ENCODE data around the gene PPP6R2.

The PPP6R2 gene

GRCh38 chr22:50473855-50474671, 130.9 kb downstream of the PPP6R2 start:
- ATAC-seq (ENCODE audit: low read depth) (peak; percentile 22; the same call in 1 of the 3 replicates), DNase-seq (ENCODE audit: low spot score) (no peak)
- Histone ChIP-seq H3K4me3 (ENCODE audit: severe bottlenecking) (peak overlapping the region; percentile 89), H3K27ac (ENCODE audit: poor library complexity, severe bottlenecking) (peak overlapping the region; percentile 31), H3K27me3 (ENCODE audit: insufficient read depth, poor library complexity, severe bottlenecking) (no peaks in the 10 kb centered on the region), H3K9me3 (ENCODE audit: severe bottlenecking) (no peaks in the 10 kb centered on the region), H3K4me1 (ENCODE audit: insufficient read depth, poor library complexity, severe bottlenecking) (peaks cover 32% of the 10 kb centered on the region), H3K36me3 (ENCODE audit: low read depth) (no peaks in the 10 kb centered on the region)
- no peak for TF ChIP-seq CTCF (IDR thresholded peaks at IDR 0.05; ENCODE audit: poor library complexity, severe bottlenecking)

- ATAC-seq (ENCODE audit: low read depth), result peak; percentile 81
- H3K4me1 ChIP-seq (ENCODE audit: insufficient read depth, poor library complexity, severe bottlenecking), result peaks cover 28% of the 10 kb centered on the region
- DNase-seq (ENCODE audit: low spot score), result peak; percentile 89
- peak within 1 kb of the TSS; percentile 89 for H3K4me3 ChIP-seq (ENCODE audit: severe bottlenecking)
- H3K36me3 ChIP-seq (ENCODE audit: low read depth), result no peaks in the 10 kb centered on the region
- no peaks in the 10 kb centered on the region for H3K27me3 ChIP-seq (ENCODE audit: insufficient read depth, poor library complexity, severe bottlenecking)
- H3K27ac ChIP-seq (ENCODE audit: poor library complexity, severe bottlenecking), result peak within 1 kb of the TSS; percentile 31
- TF ChIP-seq CTCF (IDR thresholded peaks at IDR 0.05; ENCODE audit: poor library complexity, severe bottlenecking), result no peak
- H3K9me3 ChIP-seq (ENCODE audit: severe bottlenecking), result no peaks in the 10 kb centered on the region
Measured at GRCh38 chr22:50474710-50475651, 131.9 kb downstream of the PPP6R2 start, which contains the start of gene SBF1. Gene SBF1 (minus strand): TSS chr22:50475035. CDS start chr22:50474840, 195 bp downstream.

- Histone ChIP-seq H3K4me1 (ENCODE audit: insufficient read depth, poor library complexity, severe bottlenecking) (peaks cover 21% of the 10 kb centered on the region), H3K4me3 (ENCODE audit: severe bottlenecking) (no peak overlapping the region), H3K27me3 (ENCODE audit: insufficient read depth, poor library complexity, severe bottlenecking) (peaks cover under 1% of the 10 kb centered on the region), H3K9me3 (ENCODE audit: severe bottlenecking) (no peaks in the 10 kb centered on the region), H3K36me3 (ENCODE audit: low read depth) (no peaks in the 10 kb centered on the region), H3K27ac (ENCODE audit: poor library complexity, severe bottlenecking) (no peak overlapping the region)
- no peak for TF ChIP-seq CTCF (IDR thresholded peaks at IDR 0.05; ENCODE audit: poor library complexity, severe bottlenecking)
- DNase-seq (ENCODE audit: low spot score) (no peak), ATAC-seq (ENCODE audit: low read depth) (no peak)
Measured at GRCh38 chr22:50475652-50476002, 132.5 kb downstream of the PPP6R2 start.

GRCh38 chr22:50476868-50477267, 133.7 kb downstream of the PPP6R2 start:
- Histone ChIP-seq H3K4me1 (ENCODE audit: insufficient read depth, poor library complexity, severe bottlenecking) (peaks cover 15% of the 10 kb centered on the region), H3K4me3 (ENCODE audit: severe bottlenecking) (no peak overlapping the region), H3K27ac (ENCODE audit: poor library complexity, severe bottlenecking) (no peak overlapping the region), H3K36me3 (ENCODE audit: low read depth) (no peaks in the 10 kb centered on the region), H3K27me3 (ENCODE audit: insufficient read depth, poor library complexity, severe bottlenecking) (peaks cover 6% of the 10 kb centered on the region), H3K9me3 (ENCODE audit: severe bottlenecking) (no peaks in the 10 kb centered on the region)
- DNase-seq (ENCODE audit: low spot score) (no peak), ATAC-seq (ENCODE audit: low read depth) (0 out of 3 replicates have a peak, but pooled peaks have one; percentile 3)
- no peak for TF ChIP-seq CTCF (IDR thresholded peaks at IDR 0.05; ENCODE audit: poor library complexity, severe bottlenecking)

Data from RWPE2 (cell line).